GM18505 (cell line): Measurements from ENCODE around the gene CDKN2D.
"Not testable (repeated sequence)": the region's sequence is repeated elsewhere in the genome, so short reads cannot be mapped to it uniquely, and the experiment has no call there.

ENCODE experiments used
- ATAC-seq: cut with Tn5 transposase; IDR thresholded peaks from one replicate; pipeline ENCODE4 v1.9.1; 2021; ENCODE audit not compliant: unreplicated experiment
- POLR2A ChIP-seq: IDR thresholded peaks from 4 replicates; pipeline ENCODE4 v1.6.1; 2011; ENCODE audit warnings: borderline replicate concordance; ENCODE audit not compliant: insufficient read depth, insufficient read length; ENCODE audit errors: extremely low read depth

The CDKN2D gene

DNA sequence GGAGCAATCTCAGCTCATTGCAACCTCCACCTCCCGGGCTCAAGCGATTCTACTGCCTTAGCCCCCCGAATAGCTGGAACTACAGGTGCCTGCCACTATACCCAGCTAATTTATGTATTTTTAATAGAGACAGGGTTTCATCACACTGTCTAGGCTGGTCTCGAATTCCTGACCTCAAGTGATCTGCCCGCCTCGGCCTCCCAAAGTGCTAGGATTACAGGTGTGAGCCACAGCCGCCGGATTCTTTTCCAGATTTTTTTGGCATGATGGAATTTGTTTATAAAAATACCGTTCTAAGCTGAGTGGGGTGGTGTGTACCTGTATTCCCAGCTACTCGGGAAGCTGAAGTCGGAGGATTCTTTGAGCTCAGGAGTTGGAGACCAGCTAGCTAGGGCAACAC is 31.1 kb downstream of the CDKN2D start:
- no peak for TF ChIP-seq POLR2A
- no peak for ATAC-seq

GRCh38 chr19:10535613-10536012 is 33.2 kb downstream of the CDKN2D start:
- TF ChIP-seq POLR2A = no peak
- ATAC-seq = no peak

- TF ChIP-seq POLR2A = no peak
- no peak for ATAC-seq
These were observed 35.0 kb downstream of the CDKN2D start for GRCh38 chr19:10533646-10534386.

DNA sequence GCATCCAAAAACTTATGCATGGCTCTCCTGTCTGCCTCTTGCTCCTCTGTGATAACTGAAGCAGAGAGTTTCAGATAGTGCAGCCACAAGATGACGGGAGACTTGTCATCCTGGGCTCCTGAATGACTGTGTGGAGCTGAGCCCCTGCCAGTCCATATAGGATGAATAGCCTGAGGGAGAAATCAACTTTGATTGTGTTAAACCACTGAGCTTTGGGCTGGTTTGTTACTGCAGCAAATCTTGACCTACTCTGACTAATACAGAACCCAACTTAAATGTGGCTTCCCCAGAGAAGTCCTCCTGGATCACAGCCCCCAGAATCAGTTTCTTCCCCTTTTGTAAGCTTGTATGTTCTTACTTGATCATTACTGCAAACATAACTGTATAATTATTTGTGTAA is 36.3 kb downstream of the CDKN2D start:
- no peak for TF ChIP-seq POLR2A
- ATAC-seq = no peak

GRCh38 chr19:10526887-10527286 is 41.9 kb downstream of the CDKN2D start:
- ATAC-seq = not testable (repeated sequence)

DNA sequence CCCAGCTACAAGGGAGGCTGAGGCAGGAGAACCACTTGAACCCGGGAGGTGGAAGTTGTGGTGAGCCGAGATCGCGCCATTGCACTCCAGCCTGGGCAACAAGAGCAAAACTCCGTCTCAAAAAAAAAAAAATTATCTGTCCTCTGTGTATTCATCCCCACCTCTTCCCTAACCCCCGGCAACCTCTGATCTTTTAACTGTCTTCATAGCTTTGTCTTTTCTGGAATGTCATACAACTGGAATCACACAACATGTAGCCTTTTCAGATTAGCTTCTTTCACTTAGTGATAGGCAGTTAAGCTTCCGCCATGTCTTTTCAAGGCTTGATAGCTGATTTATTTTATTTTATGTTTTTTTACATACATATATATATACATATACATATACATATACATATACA is 43.1 kb downstream of the CDKN2D start:
- no peak for TF ChIP-seq POLR2A
- ATAC-seq = no peak

- ATAC-seq = no peak
- TF ChIP-seq POLR2A = no peak
These were observed 45.6 kb downstream of the CDKN2D start for GRCh38 chr19:10523135-10523636.

DNA sequence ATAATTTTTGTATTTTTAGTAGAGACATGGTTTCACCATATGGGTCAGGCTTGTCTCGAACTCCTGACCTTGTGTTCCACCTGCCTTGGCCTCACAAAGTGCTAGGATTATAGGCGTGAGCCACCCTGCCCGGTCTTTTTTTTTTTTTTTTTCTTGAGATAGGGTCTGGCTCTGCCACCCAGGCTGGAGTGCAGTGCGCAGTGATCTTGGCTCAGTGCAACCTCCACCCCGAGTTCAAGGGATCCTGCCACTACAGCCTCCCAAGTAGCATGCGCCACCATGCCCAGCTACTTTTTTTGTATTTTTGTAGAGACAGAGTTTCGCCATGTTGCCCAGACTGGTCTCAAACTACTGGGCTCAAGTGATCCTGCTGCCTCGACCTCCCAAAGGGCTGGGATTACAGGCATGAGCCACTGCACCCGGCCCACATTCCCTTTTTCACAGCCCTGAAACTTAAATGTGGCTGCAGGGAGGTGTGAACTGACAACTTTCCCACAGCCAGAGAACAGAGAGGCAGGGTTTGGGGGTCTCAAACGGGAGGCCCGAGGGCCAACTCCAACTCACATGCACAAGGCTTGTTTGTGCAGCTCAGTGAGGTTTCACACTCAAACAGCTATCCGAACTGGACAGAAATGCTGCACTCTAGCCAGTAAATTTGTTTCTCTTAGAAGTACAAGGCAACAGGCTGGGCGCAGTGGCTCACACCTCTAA is 47.2 kb downstream of the CDKN2D start:
- ATAC-seq = no peak
- no peak for TF ChIP-seq POLR2A

DNA sequence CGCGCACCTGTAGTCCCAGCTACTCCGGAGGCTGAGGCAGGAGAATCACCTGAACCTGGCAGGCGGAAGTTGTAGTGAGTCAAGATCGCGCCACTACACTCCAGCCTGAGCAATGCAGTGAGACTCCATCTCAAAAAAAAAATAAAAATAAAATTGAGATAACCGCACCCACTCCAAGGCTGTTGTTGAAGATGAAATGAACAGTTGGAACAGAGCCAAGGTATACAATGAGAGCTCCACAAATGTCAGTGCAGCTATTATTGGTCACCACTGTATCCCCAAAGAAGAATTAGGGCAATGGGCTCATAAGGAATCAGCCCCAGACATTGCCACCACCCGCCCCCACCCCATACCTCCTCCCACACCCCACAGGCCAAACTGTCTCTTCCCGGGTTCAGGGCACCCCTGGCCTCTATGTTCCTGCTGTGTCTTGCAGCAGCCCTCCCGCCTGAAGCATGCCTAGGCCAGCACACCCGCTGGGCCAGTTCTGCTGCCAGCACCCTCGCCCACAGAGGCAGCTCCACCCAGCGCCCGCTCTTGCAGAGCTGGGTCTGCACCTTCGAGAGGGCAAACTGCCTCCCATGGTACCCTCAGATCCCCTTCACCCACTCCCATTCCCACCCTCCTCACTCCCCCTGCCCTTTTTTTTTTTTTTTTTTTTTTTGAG is 48.0 kb downstream of the CDKN2D start:
- no peak for TF ChIP-seq POLR2A
- ATAC-seq = no peak

DNA sequence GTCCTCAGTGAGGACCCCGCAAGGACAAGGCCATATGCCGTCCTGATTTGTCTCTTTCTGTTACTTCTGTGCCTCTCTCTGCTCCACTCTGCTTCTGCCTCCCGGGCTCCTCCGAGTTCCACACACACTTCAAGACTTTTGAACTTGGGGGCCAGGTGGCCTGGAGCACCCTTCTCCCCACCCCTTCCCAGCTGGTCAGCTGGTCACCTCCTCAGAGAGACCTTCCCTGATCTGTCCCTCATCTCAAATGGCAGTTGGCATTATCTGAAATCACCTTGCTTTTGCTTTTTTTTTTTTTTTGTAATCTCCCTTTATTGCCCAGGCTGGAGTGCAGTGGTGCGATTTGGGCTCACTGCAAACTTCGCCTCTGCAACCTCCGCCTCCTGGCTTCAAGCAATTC is 49.4 kb downstream of the CDKN2D start:
- no peak for ATAC-seq
- no peak for TF ChIP-seq POLR2A

GRCh38 chr19:10518444-10519361 is 50.1 kb downstream of the CDKN2D start:
- ATAC-seq = no peak
- TF ChIP-seq POLR2A = no peak

DNA sequence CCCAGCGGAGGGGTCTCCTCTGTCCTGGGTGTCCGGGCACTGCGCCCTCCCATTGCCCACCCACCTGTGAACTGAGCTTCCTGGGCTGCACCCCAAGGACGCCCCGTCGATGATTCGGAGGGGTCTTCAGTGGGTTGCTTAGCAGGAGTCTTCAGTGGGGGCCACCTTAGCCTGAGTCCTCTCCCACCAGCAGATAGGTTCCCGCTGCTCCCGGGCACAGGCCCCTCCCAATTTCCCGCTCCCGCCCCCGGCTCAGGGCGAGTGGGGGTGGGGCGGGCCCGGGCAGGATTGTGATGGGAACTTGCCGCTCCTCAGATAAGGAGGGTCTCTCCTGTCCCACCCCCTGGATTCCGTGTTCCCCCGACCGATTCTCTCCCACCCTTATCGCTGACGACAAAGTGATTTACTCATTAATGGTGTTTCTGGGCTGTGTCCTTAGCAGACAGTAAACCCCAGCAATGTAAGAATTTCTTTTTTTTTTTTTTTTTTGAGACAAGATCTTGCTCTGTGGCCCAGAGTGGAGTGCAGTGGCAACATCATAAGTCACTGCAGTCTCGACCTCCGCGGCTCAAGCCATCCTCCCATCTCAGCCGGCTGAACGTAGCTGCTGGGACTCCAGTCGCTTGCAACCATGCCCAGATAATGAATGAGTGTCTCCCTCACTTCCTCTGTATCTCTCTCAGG is 50.9 kb downstream of the CDKN2D start:
- no peak for ATAC-seq
- TF ChIP-seq POLR2A = no peak
